ENCODE data around the gene MED16.
"Not testable (repeated sequence)": the region's sequence is repeated elsewhere in the genome, so short reads cannot be mapped to it uniquely, and the experiment has no call there.

Gene MED16

GRCh38 chr19:825897-826644 lies 66.9 kb downstream of the MED16 start:
- DNase-seq (ENCODE audit: low spot score): no peak
- H3K27ac ChIP-seq: no peak overlapping the region
- H3K4me3 ChIP-seq: no peak overlapping the region
- no peak for TF ChIP-seq CTCF (IDR thresholded peaks at IDR 0.05)

GRCh38 chr19:824885-825284 lies 68.1 kb downstream of the MED16 start:
- no peak for TF ChIP-seq CTCF (IDR thresholded peaks at IDR 0.05)
- no peak for DNase-seq (ENCODE audit: low spot score)
- Histone ChIP-seq H3K27ac (no peak overlapping the region), H3K4me3 (no peak overlapping the region)

GRCh38 chr19:823565-824121 lies 69.3 kb downstream of the MED16 start:
- no peak for TF ChIP-seq CTCF (IDR thresholded peaks at IDR 0.05)
- no peak for DNase-seq (ENCODE audit: low spot score)
- Histone ChIP-seq H3K4me3 (no peak overlapping the region), H3K27ac (no peak overlapping the region)

GRCh38 chr19:821825-822503 lies 71.0 kb downstream of the MED16 start, which contains the start of gene PLPPR3:
Gene PLPPR3, minus strand, starts transcription at chr19:821955. Its CDS starts 396 bp downstream, at chr19:821559.
- H3K4me3 ChIP-seq: peak within 1 kb of the TSS; percentile 66
- DNase-seq (ENCODE audit: low spot score): no peak
- TF ChIP-seq CTCF (IDR thresholded peaks at IDR 0.05): no peak
- H3K27ac ChIP-seq: no peak within 1 kb of the TSS

GRCh38 chr19:821231-821824 lies 71.7 kb downstream of the MED16 start:
- no peak for TF ChIP-seq CTCF (IDR thresholded peaks at IDR 0.05)
- no peak for DNase-seq (ENCODE audit: low spot score)
- no peak overlapping the region for H3K27ac ChIP-seq
- peak overlapping the region; percentile 66 for H3K4me3 ChIP-seq

GRCh38 chr19:820212-820611 lies 72.8 kb downstream of the MED16 start:
- H3K27ac ChIP-seq; DNase-seq (ENCODE audit: low spot score); H3K4me3 ChIP-seq: not testable (repeated sequence)
